Urinary bladder (tissue), 4 donors: ENCODE measurements around the gene GRIN2A. TPM values are rescaled to one million over a fixed set of nuclear protein-coding genes. Genes with fewer than 3 reads are reported as not detected.

ENCODE experiments used
- DNase-seq: peaks from one replicate; pipeline ENCODE4 v3.0.0-alpha.2; 2015; ENCODE audit errors: extremely low spot score
- H3K27ac ChIP-seq: one replicate; pipeline ENCODE4 v1.5.1; 2013; ENCODE audit warnings: low read depth, mild to moderate bottlenecking, moderate library complexity
- H3K36me3 ChIP-seq: one replicate; pipeline ENCODE4 v1.6.1; 2013; ENCODE audit warnings: mild to moderate bottlenecking, moderate library complexity; ENCODE audit not compliant: insufficient read depth
- H3K4me1 ChIP-seq: one replicate; pipeline ENCODE4 v1.6.1; 2013; ENCODE audit warnings: mild to moderate bottlenecking, moderate library complexity; ENCODE audit not compliant: insufficient read depth
- H3K4me3 ChIP-seq: one replicate; pipeline ENCODE4 v1.5.1; 2013; ENCODE audit warnings: low read depth, low read length
- WGBS: extraction: QIAGEN DNeasy Blood & Tissue Kit; methylation state at CpG from one replicate; pipeline ENCODE4 v1.1.7; 2013; 5-methylcytosine and 5-hydroxymethylcytosine counted together
- polyA plus RNA-seq: library from polyadenylated mRNA; stranded (reverse); fragments of 200-250 nt; gene quantifications from one replicate; pipeline ENCODE4 v1.2.3, GENCODE V29; 2013
- total RNA-seq: library from RNA; depleted of rRNA; stranded (reverse); fragments of >200 nt; gene quantifications from one replicate; pipeline ENCODE4 v1.2.3, GENCODE V29; 2014
- donor health status: healthy with polysubstance abuse.
- donor health status: healthy.

Gene GRIN2A
- total and polyA plus RNA-seq, 2 donors: 0.06 to 0.21 TPM

- Histone ChIP-seq H3K4me1 (no peaks in the 10 kb centered on the region), H3K27ac (no peak overlapping the region), H3K4me3 (no peak overlapping the region), H3K36me3 (no peaks in the 10 kb centered on the region)
- DNase-seq: no peak
- WGBS: 56% methylated on average over 17 of the region's 17 CpGs
Observed at GRCh38 chr16:10040136-10041080, 141.8 kb downstream of the GRIN2A start.

- Histone ChIP-seq H3K4me3 (no peak overlapping the region), H3K27ac (no peak overlapping the region), H3K36me3 (no peaks in the 10 kb centered on the region), H3K4me1 (no peaks in the 10 kb centered on the region)
- peak; percentile 2 for DNase-seq
- 7% methylated on average over 28 of the region's 28 CpGs for WGBS
Observed at GRCh38 chr16:10039220-10040096, 142.8 kb downstream of the GRIN2A start.

GRCh38 chr16:10037751-10038150, 144.5 kb downstream of the GRIN2A start:
- no peaks in the 10 kb centered on the region for H3K4me1 ChIP-seq
- H3K36me3 ChIP-seq: no peaks in the 10 kb centered on the region
- DNase-seq: no peak
- no peak overlapping the region for H3K4me3 ChIP-seq
- no peak overlapping the region for H3K27ac ChIP-seq
- WGBS: 85% methylated on average over 4 of the region's 4 CpGs

GRCh38 chr16:10036956-10037355, 145.3 kb downstream of the GRIN2A start:
- DNase-seq: no peak
- Histone ChIP-seq H3K27ac (no peak overlapping the region), H3K4me3 (no peak overlapping the region), H3K36me3 (no peaks in the 10 kb centered on the region), H3K4me1 (no peaks in the 10 kb centered on the region)
- 62% methylated on average over 7 of the region's 7 CpGs for WGBS

- 64% methylated on average over 5 of the region's 5 CpGs for WGBS
- H3K4me3 ChIP-seq: no peak overlapping the region
- no peaks in the 10 kb centered on the region for H3K36me3 ChIP-seq
- DNase-seq: no peak
- H3K4me1 ChIP-seq: no peaks in the 10 kb centered on the region
- H3K27ac ChIP-seq: no peak overlapping the region
Observed at GRCh38 chr16:10033556-10033955, 148.7 kb downstream of the GRIN2A start.

GRCh38 chr16:10031955-10032354, 150.3 kb downstream of the GRIN2A start:
- no peak overlapping the region for H3K4me3 ChIP-seq
- no peak overlapping the region for H3K27ac ChIP-seq
- H3K4me1 ChIP-seq: no peaks in the 10 kb centered on the region
- H3K36me3 ChIP-seq: no peaks in the 10 kb centered on the region
- no peak for DNase-seq
- WGBS: 89% methylated on average over 4 of the region's 4 CpGs

DNA sequence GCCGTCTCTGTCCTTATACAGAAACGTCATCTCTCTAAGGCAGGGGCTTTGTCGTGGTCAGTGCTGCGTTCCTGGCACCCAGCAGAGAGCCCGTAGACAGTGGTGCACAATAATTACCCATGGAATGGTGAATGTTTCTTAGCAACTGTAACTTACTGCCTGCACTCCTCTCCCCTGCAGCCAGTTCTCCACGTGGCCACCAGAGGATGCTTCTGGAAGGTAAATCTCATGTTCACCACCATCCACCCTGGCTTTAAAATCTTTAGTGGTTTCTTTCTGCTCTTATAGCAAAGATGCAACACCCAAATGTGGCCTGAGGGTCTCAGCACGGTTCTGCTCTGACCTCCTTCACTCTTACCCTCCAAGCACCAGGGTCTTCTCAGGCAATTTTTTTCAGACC, 150.8 kb downstream of the GRIN2A start:
- no peak for DNase-seq
- Histone ChIP-seq H3K27ac (no peak overlapping the region), H3K4me1 (no peaks in the 10 kb centered on the region), H3K36me3 (no peaks in the 10 kb centered on the region), H3K4me3 (no peak overlapping the region)
- WGBS: 67% methylated on average over 7 of the region's 7 CpGs

- DNase-seq: no peak
- Histone ChIP-seq H3K27ac (no peak overlapping the region), H3K4me1 (no peaks in the 10 kb centered on the region), H3K4me3 (no peak overlapping the region), H3K36me3 (no peaks in the 10 kb centered on the region)
Observed at GRCh38 chr16:10028644-10029043, 153.6 kb downstream of the GRIN2A start.

GRCh38 chr16:10027553-10027952, 154.7 kb downstream of the GRIN2A start:
- Histone ChIP-seq H3K4me3 (no peak overlapping the region), H3K4me1 (no peaks in the 10 kb centered on the region), H3K27ac (no peak overlapping the region), H3K36me3 (no peaks in the 10 kb centered on the region)
- no peak for DNase-seq
- 61% methylated on average over 8 of the region's 8 CpGs for WGBS

GRCh38 chr16:10026593-10026992, 155.6 kb downstream of the GRIN2A start:
- Histone ChIP-seq H3K4me3 (no peak overlapping the region), H3K36me3 (no peaks in the 10 kb centered on the region), H3K4me1 (no peaks in the 10 kb centered on the region), H3K27ac (no peak overlapping the region)
- 72% methylated on average over 5 of the region's 5 CpGs for WGBS
- DNase-seq: no peak

GRCh38 chr16:10022098-10022497, 160.1 kb downstream of the GRIN2A start:
- DNase-seq: no peak
- Histone ChIP-seq H3K4me1 (no peaks in the 10 kb centered on the region), H3K4me3 (no peak overlapping the region), H3K27ac (no peak overlapping the region), H3K36me3 (no peaks in the 10 kb centered on the region)
- WGBS: 92% methylated on average over 5 of the region's 5 CpGs

GRCh38 chr16:10020866-10021265, 161.4 kb downstream of the GRIN2A start:
- 46% methylated on average over 3 of the region's 3 CpGs for WGBS
- H3K27ac ChIP-seq: no peak overlapping the region
- no peaks in the 10 kb centered on the region for H3K36me3 ChIP-seq
- DNase-seq: no peak
- no peaks in the 10 kb centered on the region for H3K4me1 ChIP-seq
- H3K4me3 ChIP-seq: no peak overlapping the region

GRCh38 chr16:10016752-10017151, 165.5 kb downstream of the GRIN2A start:
- 90% methylated on average over 3 of the region's 3 CpGs for WGBS

DNA sequence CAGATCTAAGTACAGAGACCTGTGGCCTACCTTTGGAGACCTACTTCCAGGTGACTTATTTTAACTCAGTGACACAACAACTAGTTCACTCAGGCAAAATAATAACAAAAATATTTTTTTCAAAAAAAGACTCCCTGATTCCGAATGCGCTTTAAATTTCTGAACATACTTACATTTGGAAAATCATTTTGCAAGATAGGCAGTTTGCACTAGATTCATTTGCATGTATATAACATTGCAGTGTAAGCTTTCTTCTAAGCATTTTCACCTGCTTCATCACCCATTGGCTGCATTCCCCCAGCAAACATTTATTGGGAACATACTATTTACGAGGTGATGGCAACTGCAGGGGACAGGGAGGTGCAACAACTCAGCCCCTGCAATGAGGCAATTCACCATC, 166.8 kb downstream of the GRIN2A start:
- no peaks in the 10 kb centered on the region for H3K36me3 ChIP-seq

More at GRCh38 chr16:10016752-10017151, 165.5 kb downstream of the GRIN2A start:
- no peak for DNase-seq
- Histone ChIP-seq H3K4me3 (no peak overlapping the region), H3K27ac (no peak overlapping the region), H3K4me1 (no peaks in the 10 kb centered on the region), H3K36me3 (no peaks in the 10 kb centered on the region)

More for the DNA sequence above, 166.8 kb downstream of the GRIN2A start:
- H3K4me1 ChIP-seq: no peaks in the 10 kb centered on the region
- no peak for DNase-seq
- H3K27ac ChIP-seq: no peak overlapping the region
- 75% methylated on average over 3 of the region's 3 CpGs for WGBS
- H3K4me3 ChIP-seq: no peak overlapping the region
